Osteoblast (primary cell): ENCODE data around the gene NFIB. TPM values are rescaled to one million over a fixed set of nuclear protein-coding genes. Genes with fewer than 3 reads are reported as not detected.

Experiments used
- DNase-seq: peaks from one replicate; pipeline ENCODE4 v3.0.0; 2011; ENCODE audit warnings: low spot score, mixed read lengths; ENCODE audit not compliant: insufficient read length; ENCODE audit errors: missing footprints
- H2AFZ ChIP-seq: 2 replicates; pipeline ENCODE4 v1.6.0; 2011; ENCODE audit warnings: mild to moderate bottlenecking, low read length
- H3K27ac ChIP-seq: 2 replicates; pipeline ENCODE4 v1.5.1; 2011; ENCODE audit warnings: mild to moderate bottlenecking, low read depth, low read length, moderate library complexity
- H3K27me3 ChIP-seq: 2 replicates; pipeline ENCODE4 v1.6.0; 2012; ENCODE audit warnings: mild to moderate bottlenecking, control low read depth, inconsistent platforms, low read length, moderate library complexity; ENCODE audit not compliant: insufficient read depth
- H3K36me3 ChIP-seq: 2 replicates; pipeline ENCODE4 v1.5.1; 2011; ENCODE audit warnings: mild to moderate bottlenecking, low read length, control low read depth, moderate library complexity; ENCODE audit not compliant: insufficient read depth
- H3K4me1 ChIP-seq: 2 replicates; pipeline ENCODE4 v1.5.1; 2011; ENCODE audit warnings: mild to moderate bottlenecking, low read length, control low read depth, moderate library complexity; ENCODE audit not compliant: insufficient read depth
- H3K4me2 ChIP-seq: 2 replicates; pipeline ENCODE4 v1.6.0; 2011; ENCODE audit warnings: mild to moderate bottlenecking, low read length; ENCODE audit not compliant: insufficient read depth
- H3K4me3 ChIP-seq: fragments of 200-600 bp; sonication (generic); 3 replicates; pipeline ENCODE4 v1.5.1; 2012; ENCODE audit warnings: mild to moderate bottlenecking, low read length, inconsistent platforms; ENCODE audit not compliant: insufficient read depth
- H3K79me2 ChIP-seq: 2 replicates; pipeline ENCODE4 v1.6.0; 2012; ENCODE audit warnings: mild to moderate bottlenecking, low read length, control low read depth, inconsistent platforms; ENCODE audit not compliant: insufficient read depth
- H3K9me3 ChIP-seq: 2 replicates; pipeline ENCODE4 v1.5.1; 2011; ENCODE audit warnings: low read depth, low read length, control low read depth
- H4K20me1 ChIP-seq: 2 replicates; pipeline ENCODE4 v1.6.0; 2012; ENCODE audit warnings: mild to moderate bottlenecking, low read length, control low read depth; ENCODE audit not compliant: insufficient read depth
- CTCF ChIP-seq: IDR thresholded peaks from 2 replicates; pipeline ENCODE4 v1.5.1; 2011; ENCODE audit warnings: mild to moderate bottlenecking, low read depth, low read length, moderate library complexity; ENCODE audit errors: extremely low read depth
- total RNA-seq: library from RNA; depleted of rRNA; stranded (reverse); fragments of >200 nt; gene quantifications from 2 replicates; pipeline ENCODE4 v1.2.3, GENCODE V29; 2012

Gene NFIB
- total RNA-seq, 1 donor, result 21.0 TPM

DNA sequence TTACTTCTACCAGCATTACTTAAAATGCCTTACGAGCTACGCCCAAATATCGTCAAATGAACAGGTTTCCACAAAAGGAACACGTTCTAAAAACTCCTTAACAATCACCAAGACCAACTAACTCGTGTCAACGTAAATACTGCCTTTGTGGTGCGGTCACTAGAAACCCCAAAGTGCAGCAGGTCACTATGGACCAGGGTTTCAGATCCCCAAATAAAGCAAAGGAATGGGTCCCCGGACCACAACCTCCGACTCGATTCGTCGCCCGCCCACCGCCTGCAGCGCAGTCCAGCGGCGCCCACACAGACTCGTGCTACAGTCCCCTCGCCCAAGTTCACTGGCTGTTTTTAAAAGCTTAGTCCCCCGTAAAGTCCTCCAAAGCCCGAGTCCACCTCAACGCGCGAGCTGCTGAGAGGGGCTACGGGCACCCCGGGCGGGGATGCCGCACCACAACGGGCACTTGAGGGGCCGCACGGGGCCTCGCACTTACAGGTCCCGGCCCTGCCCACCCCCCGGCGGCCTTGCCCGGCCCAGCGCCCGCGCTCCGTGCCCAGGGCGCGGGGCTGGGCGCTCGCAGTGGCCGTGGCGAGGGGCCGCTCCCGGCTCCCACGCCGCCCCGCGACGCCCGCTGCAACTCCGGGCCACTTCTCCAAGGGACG lies 1.1 kb downstream of the NFIB start:
- Histone ChIP-seq H3K4me3 (peak overlapping the region; percentile 94), H3K9me3 (no peaks in the 10 kb centered on the region), H3K27ac (peak overlapping the region; percentile 88), H3K4me1 (peaks cover 30% of the 10 kb centered on the region), H4K20me1 (peaks cover 24% of the 10 kb centered on the region), H3K4me2 (peak overlapping the region; percentile 98), H3K27me3 (no peaks in the 10 kb centered on the region), H2AFZ (peak overlapping the region; percentile 86), H3K79me2 (peaks cover 57% of the 10 kb centered on the region), H3K36me3 (no peaks in the 10 kb centered on the region)
- no peak for TF ChIP-seq CTCF
- DNase-seq, result peak; percentile 83

GRCh38 chr9:14311956-14312685 lies 1.8 kb downstream of the NFIB start:
- peaks cover 27% of the 10 kb centered on the region for H4K20me1 ChIP-seq
- H3K36me3 ChIP-seq, result peaks cover 2% of the 10 kb centered on the region
- H2AFZ ChIP-seq, result peak overlapping the region; percentile 21
- no peaks in the 10 kb centered on the region for H3K9me3 ChIP-seq
- H3K4me2 ChIP-seq, result peak overlapping the region; percentile 98
- no peak for TF ChIP-seq CTCF
- H3K27ac ChIP-seq, result peak overlapping the region; percentile 88
- H3K79me2 ChIP-seq, result peaks cover 60% of the 10 kb centered on the region
- no peaks in the 10 kb centered on the region for H3K27me3 ChIP-seq
- DNase-seq, result peak; percentile 90
- peak overlapping the region; percentile 94 for H3K4me3 ChIP-seq
- peaks cover 30% of the 10 kb centered on the region for H3K4me1 ChIP-seq

DNA sequence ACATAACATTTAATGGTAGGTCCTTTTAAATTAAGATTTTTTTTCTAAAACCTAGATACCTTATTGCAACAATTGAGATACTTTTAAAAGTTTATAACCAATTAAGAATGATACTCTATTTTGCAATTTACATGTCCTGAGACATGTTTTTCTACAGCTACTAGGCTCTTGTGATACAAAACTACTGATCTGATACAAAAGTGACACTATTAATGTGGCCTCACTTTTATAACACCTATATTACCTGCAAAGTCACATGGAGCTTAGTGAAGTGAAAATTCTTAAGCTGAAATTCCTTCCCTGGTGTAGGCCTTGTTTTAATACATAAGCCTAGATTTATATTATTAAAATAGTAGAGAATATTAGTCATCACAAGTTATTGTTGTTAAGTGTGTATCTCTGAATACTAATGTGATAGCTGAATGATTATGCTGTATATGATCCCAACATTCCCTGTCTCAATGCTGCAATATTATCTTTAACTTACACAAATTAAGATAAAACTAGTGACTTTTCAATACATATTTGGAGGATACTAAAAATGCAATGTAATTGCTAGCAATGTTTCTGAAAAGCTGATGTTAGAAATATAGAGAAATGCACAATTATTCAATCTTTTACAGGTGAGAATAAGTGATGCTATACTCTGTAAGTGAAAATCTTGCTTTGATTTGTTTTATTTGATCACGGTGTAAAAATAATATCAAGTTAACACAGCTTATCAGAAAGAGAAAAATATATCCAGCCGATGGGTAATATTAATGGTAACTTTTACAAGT lies 2.6 kb downstream of the NFIB start:
- Histone ChIP-seq H3K27me3 (no peaks in the 10 kb centered on the region), H3K9me3 (no peaks in the 10 kb centered on the region), H3K36me3 (peaks cover 9% of the 10 kb centered on the region), H3K79me2 (peaks cover 62% of the 10 kb centered on the region), H4K20me1 (peaks cover 28% of the 10 kb centered on the region), H3K4me2 (peak overlapping the region; percentile 98), H3K4me1 (peaks cover 26% of the 10 kb centered on the region), H2AFZ (no peak overlapping the region), H3K4me3 (peak overlapping the region; percentile 94), H3K27ac (no peak overlapping the region)
- no peak for TF ChIP-seq CTCF
- DNase-seq, result peak; percentile 56
